ENCODE results near the gene STXBP4. TPM values are rescaled to one million over a fixed set of nuclear protein-coding genes. Genes with fewer than 3 reads are reported as not detected.

Gene STXBP4
- total RNA-seq, 1 donor from 2014 or later = 3.8 TPM

DNA sequence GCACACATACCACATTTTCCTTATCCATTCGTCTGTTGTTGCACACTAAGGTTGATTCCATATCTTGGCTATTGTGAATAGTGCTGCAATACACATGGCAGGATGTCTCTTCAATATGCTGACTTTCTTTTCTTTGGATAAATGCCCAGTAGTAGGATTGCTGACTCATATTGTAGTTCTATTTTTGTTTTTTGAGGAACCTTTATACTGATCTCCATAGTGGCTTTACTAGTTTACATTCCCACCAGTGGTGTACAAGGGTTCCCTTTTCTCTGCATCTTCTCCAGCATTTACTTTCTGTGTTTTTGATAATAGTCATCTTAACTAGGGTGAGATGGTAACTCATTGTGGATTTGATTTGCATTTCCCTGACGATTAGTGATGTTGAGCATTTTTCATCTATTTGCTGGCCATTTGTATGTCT, 118.1 kb downstream of the STXBP4 start:
- peak; percentile 85 for ATAC-seq (ENCODE audit: poor library complexity)
- intact Hi-C loops (cut with DNase I) = no loop called here
- DNase-seq = no peak

DNA sequence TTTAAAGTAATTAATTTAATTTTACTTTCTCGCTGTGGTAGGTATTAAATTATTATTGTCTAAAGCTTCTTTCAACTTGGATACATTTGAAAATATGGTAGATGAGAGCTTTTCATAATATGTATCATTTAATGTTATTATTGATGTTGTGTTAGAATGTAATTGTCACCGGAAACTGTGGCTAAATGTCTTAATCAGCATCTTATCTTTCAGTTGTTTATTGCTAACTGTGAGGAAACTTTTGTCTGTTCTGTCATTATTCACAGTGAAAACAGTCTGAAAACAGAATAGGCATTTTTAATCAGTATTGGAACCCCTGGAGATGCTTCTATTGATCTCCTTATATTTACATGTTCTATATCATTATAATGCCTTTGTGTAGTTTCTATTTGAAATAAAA, 120.7 kb downstream of the STXBP4 start:
- intact Hi-C loops (cut with DNase I) = no loop called here
- no peak for DNase-seq
- no peak for ATAC-seq (ENCODE audit: poor library complexity)

DNA sequence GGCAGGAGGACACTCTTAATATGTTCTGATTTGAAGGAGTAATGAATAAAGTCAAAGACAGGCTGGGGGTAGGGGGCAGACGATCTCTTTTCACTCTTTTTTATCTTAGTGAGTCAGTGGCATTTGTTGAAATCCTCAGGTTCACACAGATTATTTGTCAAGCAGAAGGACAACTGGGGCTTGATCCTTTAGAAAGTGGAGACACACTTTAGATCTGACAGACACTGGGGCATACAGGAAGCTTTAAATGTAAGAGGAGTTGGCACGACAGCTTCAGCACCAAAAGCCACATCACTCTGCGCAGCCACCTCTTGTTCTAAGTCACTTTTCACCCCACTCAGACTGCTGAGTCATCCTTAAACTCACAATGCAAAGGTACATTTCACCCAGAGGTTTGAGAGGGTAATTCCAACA, 121.5 kb downstream of the STXBP4 start:
- DNase-seq (no peak), ATAC-seq (ENCODE audit: poor library complexity) (no peak)
- intact Hi-C loops (cut with DNase I) = no loop called here

DNA sequence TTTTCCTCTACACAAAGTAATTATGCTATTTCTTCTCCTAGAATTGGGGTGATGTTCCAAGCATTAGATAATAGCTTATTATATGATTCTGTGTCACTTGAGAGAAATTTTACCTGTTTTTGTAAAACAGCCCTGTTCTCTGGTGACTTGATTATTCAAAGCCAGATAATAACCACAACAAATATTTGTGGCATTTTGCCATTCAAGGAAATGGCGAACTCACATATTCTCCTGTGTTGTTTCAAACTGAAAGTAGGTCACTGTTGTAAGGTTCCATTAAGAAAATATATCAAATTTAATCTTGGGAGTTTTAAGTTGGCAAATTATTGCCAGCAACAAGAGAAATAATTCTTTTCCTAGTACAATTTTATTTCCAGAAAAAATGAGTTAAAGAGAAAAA, 124.8 kb downstream of the STXBP4 start:
- ATAC-seq (ENCODE audit: poor library complexity) = no peak
- intact Hi-C loops (cut with DNase I) = no loop called here
- no peak for DNase-seq

DNA sequence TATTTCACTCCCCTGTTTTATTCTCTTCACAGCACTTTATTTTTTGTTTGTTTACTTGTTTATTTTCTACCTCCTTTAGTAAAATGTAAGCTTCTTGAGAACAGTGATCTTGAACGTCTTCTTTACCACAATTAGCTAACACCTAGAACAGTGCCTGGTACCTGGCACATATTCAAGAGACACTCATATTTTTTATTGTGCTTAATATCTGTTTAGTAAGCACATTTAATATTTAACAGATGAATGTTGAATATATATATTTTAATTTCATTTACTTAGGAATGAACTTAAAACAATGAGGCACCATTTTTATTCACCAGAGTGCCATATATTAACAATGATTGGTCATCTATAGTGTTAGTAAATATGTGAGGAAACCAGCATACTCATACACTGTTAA, 130.2 kb downstream of the STXBP4 start:
- no peak for DNase-seq

DNA sequence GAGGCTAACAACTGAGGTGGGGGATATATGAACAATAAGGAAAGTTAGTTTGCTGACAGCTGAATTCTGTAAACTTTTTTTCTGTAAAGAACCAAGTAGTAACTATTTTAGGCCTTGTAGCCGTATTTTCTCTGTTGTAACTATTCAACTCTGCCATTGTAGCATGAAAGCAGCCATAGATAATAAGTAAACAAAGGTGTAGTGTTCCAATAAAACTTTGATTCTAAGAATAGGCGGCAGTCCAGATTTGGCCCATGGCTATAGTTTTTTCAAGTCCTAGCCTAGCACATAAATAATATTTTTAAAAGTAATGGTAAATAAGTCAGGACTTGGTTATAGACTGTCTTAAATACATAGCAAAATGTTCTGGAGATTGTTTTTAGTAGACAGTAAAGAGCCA, 142.0 kb downstream of the STXBP4 start:
- intact Hi-C loops (cut with DNase I) = no loop called here
- DNase-seq (no peak), ATAC-seq (ENCODE audit: poor library complexity) (no peak)

More for the DNA sequence above, 130.2 kb downstream of the STXBP4 start:
- intact Hi-C loops (cut with DNase I) = no loop called here
- ATAC-seq (ENCODE audit: poor library complexity) = no peak

DNA sequence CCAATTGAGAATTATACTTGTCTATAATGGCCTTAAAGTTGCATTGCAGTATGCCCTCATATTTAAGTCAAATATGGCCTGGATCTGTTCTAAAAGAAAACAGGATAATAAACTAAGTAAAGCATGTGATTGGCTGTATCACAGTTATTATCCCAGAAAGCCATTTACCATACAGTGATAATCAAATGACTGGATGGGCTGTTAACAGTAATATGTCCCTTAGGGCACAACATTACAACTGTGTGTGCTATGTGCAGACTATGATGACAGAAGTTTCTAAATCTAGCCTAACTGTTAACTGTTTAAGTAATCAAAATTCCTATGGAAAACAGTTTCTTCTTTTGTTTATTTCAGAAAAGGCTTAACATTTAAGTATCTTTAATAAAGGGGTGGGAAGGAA, 145.7 kb downstream of the STXBP4 start:
- no peak for ATAC-seq (ENCODE audit: poor library complexity)
- intact Hi-C loops (cut with DNase I) = no loop called here
- no peak for DNase-seq

DNA sequence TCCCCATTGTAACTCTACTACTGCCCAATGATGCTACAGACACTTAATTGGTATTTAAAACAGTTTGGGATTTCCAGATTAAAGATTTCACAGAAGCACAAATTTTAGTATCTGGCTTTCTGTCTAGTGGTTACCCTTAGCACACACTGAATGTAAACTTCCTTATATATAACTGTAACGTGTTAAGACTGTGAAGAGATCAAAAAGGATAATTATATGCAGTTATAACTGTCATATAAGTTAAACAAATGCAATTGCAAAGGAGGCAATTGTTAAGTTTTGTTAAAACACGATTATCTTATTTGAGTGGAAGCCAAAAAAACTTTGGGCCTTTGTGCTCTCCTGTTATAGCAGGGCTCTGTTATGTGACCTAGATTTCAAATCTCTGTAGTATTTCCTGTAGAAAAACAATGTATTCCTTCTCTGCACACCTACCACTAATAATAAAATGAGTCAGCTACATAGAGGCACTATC, 147.9 kb downstream of the STXBP4 start:
- ATAC-seq (ENCODE audit: poor library complexity) (no peak), DNase-seq (no peak)
- intact Hi-C loops (cut with DNase I) = no loop called here

DNA sequence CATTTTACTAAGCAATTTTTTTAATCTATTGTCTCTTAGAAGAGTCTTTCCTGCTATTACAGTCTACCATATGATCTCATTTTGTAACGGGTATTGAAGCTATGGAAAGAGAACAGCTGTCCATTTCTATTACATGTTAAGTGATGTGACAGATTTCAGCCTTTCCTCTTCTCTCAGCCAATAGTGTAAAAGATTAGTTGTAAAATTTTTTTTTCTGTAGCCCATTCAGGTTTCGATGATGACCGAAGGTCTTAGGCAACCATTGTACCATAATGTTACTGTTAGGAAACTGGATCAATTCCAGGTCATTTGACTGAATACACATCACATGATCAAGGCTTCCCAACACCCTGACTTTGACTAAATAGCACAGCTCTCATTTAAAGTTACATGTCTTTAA, 148.6 kb downstream of the STXBP4 start:
- intact Hi-C loops (cut with DNase I) = no loop called here
- ATAC-seq (ENCODE audit: poor library complexity) = no peak
- DNase-seq = no peak

DNA sequence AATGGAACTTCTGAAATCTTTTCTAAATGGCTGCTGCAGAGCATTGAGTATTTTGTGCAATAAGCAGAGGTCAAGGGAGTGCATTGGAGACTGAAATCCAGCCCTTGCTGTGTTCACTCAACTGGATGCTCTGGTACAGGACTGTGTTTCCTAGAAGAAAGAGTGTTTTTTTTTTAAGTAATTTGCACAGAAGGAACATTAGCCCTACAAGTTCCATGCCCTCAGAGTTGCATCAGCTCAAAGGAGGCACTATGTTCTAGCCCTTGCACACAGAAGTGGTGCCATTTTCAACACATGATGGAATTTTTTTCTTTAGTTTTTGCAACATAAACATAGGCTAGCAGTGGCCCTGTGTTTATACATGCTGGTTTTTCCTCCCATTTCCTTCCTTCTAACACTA, 152.1 kb downstream of the STXBP4 start:
- no peak for ATAC-seq (ENCODE audit: poor library complexity)
- DNase-seq = no peak
- intact Hi-C loops (cut with DNase I) = no loop called here

DNA sequence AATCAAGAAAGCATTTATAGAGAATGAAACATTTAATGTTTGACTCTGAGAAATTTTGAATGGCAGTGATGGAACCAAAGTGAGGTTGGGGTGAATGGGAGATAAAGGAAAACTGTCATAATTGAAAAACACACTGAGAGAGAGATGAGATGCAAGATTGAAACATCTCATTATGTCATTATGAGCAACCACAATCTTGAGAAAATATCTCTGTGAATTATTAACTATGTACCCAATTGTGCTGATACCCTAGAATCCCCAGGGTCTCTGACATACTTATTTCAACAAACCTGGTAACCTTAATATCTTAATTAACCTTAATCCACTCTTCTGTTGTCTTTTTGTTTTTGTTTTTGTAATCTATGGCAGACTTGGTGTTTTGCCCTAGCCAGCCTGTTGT, 152.7 kb downstream of the STXBP4 start:
- DNase-seq (no peak), ATAC-seq (ENCODE audit: poor library complexity) (no peak)
- intact Hi-C loops (cut with DNase I) = no loop called here

DNA sequence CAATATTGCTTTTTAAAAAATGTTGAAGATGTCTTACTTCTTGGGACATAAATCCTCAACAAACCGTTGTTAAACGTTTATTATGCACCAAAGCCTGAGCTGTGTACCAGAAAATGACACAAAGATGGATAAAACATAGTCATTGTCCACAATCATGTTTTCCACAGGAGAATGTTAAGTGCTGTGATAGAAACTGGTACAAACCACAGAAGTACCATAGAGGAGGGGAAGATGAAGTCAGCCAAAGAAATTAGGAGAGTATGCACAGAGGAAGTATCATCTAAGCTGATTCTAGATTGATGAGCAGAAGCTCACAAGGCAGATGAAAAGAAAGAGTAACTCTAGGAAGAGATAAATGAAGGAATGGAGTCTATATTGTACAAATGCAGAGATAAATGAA, 153.5 kb downstream of the STXBP4 start:
- ATAC-seq (ENCODE audit: poor library complexity) (no peak), DNase-seq (no peak)
- intact Hi-C loops (cut with DNase I) = no loop called here

DNA sequence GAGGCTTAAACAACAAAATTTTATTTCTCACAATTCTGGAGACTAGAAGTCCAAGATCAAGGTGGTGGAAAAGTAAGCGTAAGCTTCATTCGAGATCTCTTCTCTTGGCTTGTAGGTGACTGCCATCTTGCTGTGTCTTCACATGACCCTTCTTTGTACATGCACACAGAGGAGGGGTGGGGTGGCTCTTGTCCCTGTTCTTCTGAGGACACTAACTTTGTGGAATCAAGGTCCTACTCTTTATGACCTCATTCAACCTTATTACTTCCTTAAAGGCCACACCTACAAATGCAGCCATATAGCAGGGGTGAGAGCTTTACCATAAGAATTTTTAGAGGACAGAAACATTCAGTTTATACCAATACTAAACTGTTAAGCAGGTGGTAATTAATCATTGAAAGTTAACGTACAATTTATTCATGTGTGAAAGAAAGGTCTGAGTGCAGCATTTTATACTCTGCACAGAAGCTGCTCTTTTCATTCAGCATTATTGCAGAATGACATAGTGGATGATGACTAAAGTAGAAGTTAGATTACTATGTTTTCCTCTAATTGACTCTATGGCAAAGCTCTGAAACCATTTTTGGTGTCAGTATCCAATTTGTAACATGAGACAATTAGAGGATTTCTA, 156.3 kb downstream of the STXBP4 start:
- DNase-seq = no peak
- no peak for ATAC-seq (ENCODE audit: poor library complexity)
- intact Hi-C loops (cut with DNase I) = no loop called here

DNA sequence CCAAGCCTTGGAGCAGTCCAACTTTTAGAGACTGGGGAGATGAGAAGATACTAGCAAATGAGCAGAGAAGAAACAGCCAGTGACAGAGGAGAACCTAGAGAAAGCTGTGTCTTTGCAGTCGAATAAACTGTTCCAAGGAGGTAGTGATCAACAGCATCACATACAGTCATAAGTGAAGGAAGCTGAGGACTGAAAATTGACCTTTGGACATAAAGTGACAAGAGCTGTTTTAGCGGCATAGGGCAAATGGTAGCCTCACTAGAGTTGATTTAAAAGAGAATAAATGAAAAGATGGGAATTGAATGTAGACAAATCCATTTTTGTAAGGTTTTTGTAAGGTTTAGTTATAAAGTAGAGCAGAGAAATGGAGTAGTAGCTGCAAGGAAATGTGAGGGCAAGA, 165.0 kb downstream of the STXBP4 start:
- ATAC-seq (ENCODE audit: poor library complexity) = no peak
- DNase-seq = no peak
- intact Hi-C loops (cut with DNase I) = no loop called here

DNA sequence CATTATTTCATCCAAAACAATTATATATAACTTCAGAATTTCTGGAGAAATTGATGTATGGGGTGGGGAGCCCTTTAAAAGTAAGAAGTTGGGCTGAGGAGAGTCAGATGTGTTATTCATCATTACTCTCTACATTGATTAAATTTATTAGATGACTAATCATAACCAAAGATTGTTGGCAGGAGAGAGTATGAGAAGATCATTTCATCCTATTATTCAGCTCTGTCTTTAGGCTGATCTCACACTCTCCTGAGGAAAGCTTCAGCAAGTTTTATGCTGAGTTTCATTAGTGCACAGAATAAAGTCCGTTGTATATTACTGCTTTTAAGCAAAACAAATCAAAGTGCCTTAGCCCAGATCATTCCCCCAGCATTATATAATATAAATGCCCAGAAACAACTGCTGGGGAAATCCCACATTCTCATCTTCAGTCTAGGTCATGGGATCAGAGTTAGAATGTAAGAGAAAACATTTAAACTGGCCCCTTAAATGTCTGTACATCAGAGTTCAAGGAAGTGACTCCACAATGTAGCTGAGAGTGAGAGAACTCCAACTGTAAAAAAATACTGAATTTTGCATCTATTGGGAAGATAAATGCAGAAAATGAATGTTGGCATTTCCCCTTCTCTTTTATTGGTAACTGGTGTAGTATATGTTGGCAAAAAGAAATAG, 166.1 kb downstream of the STXBP4 start:
- intact Hi-C loops (cut with DNase I) = no loop called here
- DNase-seq (no peak), ATAC-seq (ENCODE audit: poor library complexity) (no peak)

DNA sequence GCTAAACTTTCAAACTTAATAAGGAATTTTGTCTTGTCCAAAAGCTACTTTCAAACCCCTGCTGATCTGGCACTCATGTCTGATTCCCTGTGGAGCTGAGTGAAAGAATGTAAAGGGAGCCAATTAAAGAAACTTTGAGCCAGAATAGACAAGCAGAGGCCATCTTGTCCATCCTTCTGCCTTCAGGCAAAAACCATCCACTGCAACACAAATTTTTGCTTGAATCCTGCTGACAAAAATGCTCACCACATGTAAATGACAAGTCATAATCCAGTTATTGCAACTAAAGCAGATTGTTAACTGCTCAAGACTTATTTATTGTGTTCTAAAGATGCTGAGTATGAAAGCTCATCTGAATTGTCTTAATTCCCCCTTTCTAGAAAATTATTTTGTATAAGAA, 172.2 kb downstream of the STXBP4 start:
- DNase-seq (no peak), ATAC-seq (ENCODE audit: poor library complexity) (no peak)
- intact Hi-C loops (cut with DNase I) = no loop called here

DNA sequence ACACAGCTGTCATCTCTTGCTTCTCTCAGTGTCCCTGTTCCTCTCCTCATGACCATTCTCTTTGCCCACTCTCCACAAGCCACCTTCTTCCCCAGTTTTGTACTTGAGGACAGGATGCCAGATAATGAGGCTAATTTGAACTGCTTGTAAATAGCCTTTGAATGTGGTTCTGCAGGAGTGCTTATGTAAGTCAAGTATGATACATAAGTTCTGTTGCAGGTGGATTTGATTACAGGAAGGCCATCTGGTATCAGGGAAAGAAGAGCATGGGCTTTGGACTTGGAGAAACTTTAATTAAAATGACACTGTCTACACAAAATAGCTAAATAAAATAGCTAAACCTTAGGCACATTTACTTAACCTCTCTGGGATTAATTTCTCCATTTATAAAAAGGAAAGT, 176.0 kb downstream of the STXBP4 start:
- DNase-seq (no peak), ATAC-seq (ENCODE audit: poor library complexity) (no peak)
- intact Hi-C loops (cut with DNase I) = no loop called here

DNA sequence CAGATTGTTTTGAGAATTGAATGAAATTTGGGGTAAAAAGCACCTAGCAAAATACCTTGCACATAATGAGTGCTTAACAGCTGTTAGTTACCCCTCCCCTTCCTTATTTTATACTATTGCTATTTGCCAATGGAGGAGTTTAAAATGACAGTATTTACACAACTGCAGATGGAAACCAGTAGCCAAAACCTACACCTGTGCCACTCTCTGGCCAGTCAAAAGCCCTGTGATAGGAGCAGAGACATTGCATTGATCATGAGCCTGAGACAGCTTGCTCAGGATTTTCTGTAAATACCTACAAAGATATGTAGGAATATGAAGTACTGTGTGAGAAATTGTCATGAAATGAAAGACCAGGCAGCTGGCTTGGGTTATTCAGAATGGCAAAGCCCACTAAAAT, 180.9 kb downstream of the STXBP4 start:
- ATAC-seq (ENCODE audit: poor library complexity) (no peak), DNase-seq (no peak)
- intact Hi-C loops (cut with DNase I) = no loop called here

DNA sequence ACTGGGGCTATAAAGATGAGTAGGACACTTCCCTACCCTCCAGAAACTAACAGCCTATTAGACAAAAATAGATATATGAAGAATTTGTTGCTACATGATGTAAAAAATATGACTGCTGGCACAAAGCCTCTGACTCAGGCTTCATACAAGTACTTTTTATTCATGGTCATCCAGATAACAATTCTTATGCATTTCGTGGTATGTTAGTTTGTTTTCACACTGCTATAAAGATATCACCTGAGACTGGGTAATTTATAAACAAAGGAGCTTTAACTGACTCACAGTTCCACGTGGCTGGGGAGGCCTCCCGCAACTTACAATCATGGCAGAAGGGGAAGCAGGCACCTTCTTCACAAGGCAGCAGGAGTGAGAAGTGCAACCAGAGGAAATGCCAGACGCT, 183.7 kb downstream of the STXBP4 start:
- no peak for ATAC-seq (ENCODE audit: poor library complexity)
- intact Hi-C loops (cut with DNase I) = no loop called here
- no peak for DNase-seq

DNA sequence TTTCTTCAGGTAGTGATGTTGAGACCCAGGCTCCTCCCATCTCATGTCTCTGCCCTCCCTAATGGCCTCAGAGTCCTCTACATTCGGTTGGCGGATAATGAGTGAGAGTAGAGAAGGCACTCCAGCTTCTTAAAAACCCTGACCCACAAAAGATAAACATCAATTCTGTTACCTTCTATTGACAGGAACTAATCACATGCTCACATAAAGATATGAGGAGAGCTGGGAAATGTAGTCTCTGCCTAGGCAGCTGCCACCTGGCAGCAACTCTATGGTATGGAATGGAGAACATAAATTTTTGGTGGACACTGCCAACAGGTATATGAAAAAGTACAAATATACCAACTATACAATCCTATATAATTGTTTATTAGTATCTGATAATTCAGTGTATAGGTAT, 185.5 kb downstream of the STXBP4 start:
- no peak for DNase-seq
- intact Hi-C loops (cut with DNase I) = no loop called here
- no peak for ATAC-seq (ENCODE audit: poor library complexity)
